ENCODE measurements around the gene POGZ.

Gene POGZ

GRCh38 chr1:151367658-151368392, 91.5 kb downstream of the POGZ start:
- H3K4me3 ChIP-seq (ENCODE audit: low read length) = no peak overlapping the region
- no peak for TF ChIP-seq CTCF (IDR thresholded peaks at IDR 0.05; ENCODE audit: insufficient read depth, low read depth, low read length, missing control alignments)
- DNase-seq (ENCODE audit: low read depth) = no peak

- no peak for DNase-seq (ENCODE audit: low read depth)
- TF ChIP-seq CTCF (IDR thresholded peaks at IDR 0.05; ENCODE audit: insufficient read depth, low read depth, low read length, missing control alignments) = no peak
- no peak overlapping the region for H3K4me3 ChIP-seq (ENCODE audit: low read length)
These were observed 94.3 kb downstream of the POGZ start for GRCh38 chr1:151364996-151365395.

- DNase-seq (ENCODE audit: low read depth) = no peak
- H3K4me3 ChIP-seq (ENCODE audit: low read length) = no peak overlapping the region
- TF ChIP-seq CTCF (IDR thresholded peaks at IDR 0.05; ENCODE audit: insufficient read depth, low read depth, low read length, missing control alignments) = no peak
These were observed 96.8 kb downstream of the POGZ start for GRCh38 chr1:151362308-151363155.

GRCh38 chr1:151361883-151362282, 97.4 kb downstream of the POGZ start:
- no peak for TF ChIP-seq CTCF (IDR thresholded peaks at IDR 0.05; ENCODE audit: insufficient read depth, low read depth, low read length, missing control alignments)

GRCh38 chr1:151356696-151357095, 102.6 kb downstream of the POGZ start:
- TF ChIP-seq CTCF (IDR thresholded peaks at IDR 0.05; ENCODE audit: insufficient read depth, low read depth, low read length, missing control alignments) = no peak
- H3K4me3 ChIP-seq (ENCODE audit: low read length) = no peak overlapping the region
- DNase-seq (ENCODE audit: low read depth) = no peak

More at GRCh38 chr1:151361883-151362282, 97.4 kb downstream of the POGZ start:
- H3K4me3 ChIP-seq (ENCODE audit: low read length) = no peak overlapping the region
- no peak for DNase-seq (ENCODE audit: low read depth)
